HEK293T (cell line): ENCODE results near the gene KCTD20.

Experiments
- CTCF ChIA-PET: fragments of 350-600 bp; formaldehyde crosslinking; extraction: SDS; loops from one replicate; lab custom pipeline; 2021; ENCODE audit warnings: antibody characterized with exemption, inconsistent platforms; lab: Yijun Ruan, JAX
- POLR2A ChIA-PET: fragments of 350-600 bp; formaldehyde crosslinking; extraction: SDS; loops from one replicate; lab custom pipeline; 2020; ENCODE audit warnings: antibody characterized with exemption, inconsistent platforms; lab: Yijun Ruan, JAX
- DNase-seq: peaks from one replicate; pipeline ENCODE4 v3.0.0; 2012; ENCODE audit warnings: mixed read lengths; ENCODE audit errors: extremely low spot score
- ARNT ChIP-seq: fragments of 450-650 bp; IDR thresholded peaks from 2 replicates; pipeline ENCODE4 v1.6.1; 2017; ENCODE audit warnings: mild to moderate bottlenecking
- BHLHE40 ChIP-seq: fragments of 450-650 bp; IDR thresholded peaks from 2 replicates; pipeline ENCODE4 v1.6.1; 2016; ENCODE audit warnings: mild to moderate bottlenecking, moderate library complexity, borderline replicate concordance
- CTBP1 ChIP-seq: fragments of 450-650 bp; IDR thresholded peaks from 2 replicates; pipeline ENCODE4 v1.6.1; 2016; ENCODE audit warnings: borderline replicate concordance
- ELF4 ChIP-seq: fragments of 450-650 bp; IDR thresholded peaks from 2 replicates; pipeline ENCODE4 v1.6.1; 2017; ENCODE audit warnings: antibody characterized with exemption
- FOXA1 ChIP-seq: fragments of 450-650 bp; IDR thresholded peaks from 2 replicates; pipeline ENCODE4 v1.6.1; 2016; ENCODE audit warnings: mild to moderate bottlenecking
- FOXK2 ChIP-seq: fragments of 450-650 bp; IDR thresholded peaks from 2 replicates; pipeline ENCODE4 v1.6.1; 2016; ENCODE audit warnings: mild to moderate bottlenecking
- FOXM1 ChIP-seq: fragments of 450-650 bp; IDR thresholded peaks from 2 replicates; pipeline ENCODE4 v1.6.1; 2017; ENCODE audit warnings: mild to moderate bottlenecking, borderline replicate concordance
- HDGF ChIP-seq: fragments of 450-650 bp; IDR thresholded peaks from 2 replicates; pipeline ENCODE4 v1.6.1; 2017; ENCODE audit warnings: antibody characterized with exemption, borderline replicate concordance
- L3MBTL2 ChIP-seq: fragments of 450-650 bp; conservative IDR thresholded peaks from 2 replicates; pipeline ENCODE4 v1.6.1; 2016; ENCODE audit warnings: mild to moderate bottlenecking
- LEF1 ChIP-seq: fragments of 450-650 bp; IDR thresholded peaks from 2 replicates; pipeline ENCODE4 v1.6.1; 2017; ENCODE audit warnings: mild to moderate bottlenecking, borderline replicate concordance
- NFRKB ChIP-seq: fragments of 450-650 bp; IDR thresholded peaks from 2 replicates; pipeline ENCODE4 v1.6.1; 2016; ENCODE audit warnings: mild to moderate bottlenecking, moderate library complexity
- PKNOX1 ChIP-seq: fragments of 450-650 bp; IDR thresholded peaks from 2 replicates; pipeline ENCODE4 v1.6.1; 2016
- SP1 ChIP-seq: fragments of 450-650 bp; IDR thresholded peaks from 2 replicates; pipeline ENCODE4 v1.6.1; 2017
- SUZ12 ChIP-seq: fragments of 450-650 bp; IDR thresholded peaks from 2 replicates; pipeline ENCODE4 v1.6.1; 2016; ENCODE audit warnings: mild to moderate bottlenecking
- TARDBP ChIP-seq: fragments of 450-650 bp; IDR thresholded peaks from 2 replicates; pipeline ENCODE4 v1.6.1; 2016
- ZNF384 ChIP-seq: fragments of 450-650 bp; IDR thresholded peaks from 2 replicates; pipeline ENCODE4 v1.6.1; 2016

KCTD20 gene

GRCh38 chr6:36505744-36506534 is 63.1 kb downstream of the KCTD20 start:
- POLR2A ChIA-PET = no interaction called here

GRCh38 chr6:36506611-36507010 is 63.8 kb downstream of the KCTD20 start:
- no peak for TF ChIP-seq CTBP1
- no peak for TF ChIP-seq FOXK2
- no peak for TF ChIP-seq L3MBTL2
- no peak for TF ChIP-seq SP1
- TF ChIP-seq HDGF = no peak
- TF ChIP-seq FOXM1 = no peak
- TF ChIP-seq ARNT = no peak
- no peak for TF ChIP-seq ELF4
- TF ChIP-seq NFRKB = no peak
- DNase-seq = no peak
- ChIA-PET POLR2A (no interaction called here), CTCF (no interaction called here)

More at GRCh38 chr6:36505744-36506534, 63.1 kb downstream of the KCTD20 start:
- TF ChIP-seq LEF1 = no peak
- no peak for TF ChIP-seq SP1
- TF ChIP-seq HDGF = no peak
- TF ChIP-seq BHLHE40 = no peak
- TF ChIP-seq ELF4 = no peak
- no peak for TF ChIP-seq ZNF384
- TF ChIP-seq ARNT = no peak
- TF ChIP-seq SUZ12 = no peak
- TF ChIP-seq FOXA1 = no peak
- no peak for TF ChIP-seq PKNOX1
- no peak for TF ChIP-seq L3MBTL2
- DNase-seq = no peak
- CTCF ChIA-PET = no interaction called here

- DNase-seq = no peak
- POLR2A ChIA-PET = no interaction called here
- CTCF ChIA-PET = no interaction called here
- TF ChIP-seq SP1 (no peak), BHLHE40 (no peak), SUZ12 (no peak), TARDBP (no peak), FOXA1 (no peak), CTBP1 (no peak)
These were observed 65.7 kb downstream of the KCTD20 start for GRCh38 chr6:36508532-36508931.

GRCh38 chr6:36510365-36510764 is 67.6 kb downstream of the KCTD20 start:
- TF ChIP-seq L3MBTL2 (no peak), TARDBP (no peak), ARNT (no peak), CTBP1 (no peak), FOXK2 (no peak), FOXM1 (no peak), ELF4 (no peak), FOXA1 (no peak), ZNF384 (no peak), SUZ12 (no peak), PKNOX1 (no peak), BHLHE40 (no peak)
- DNase-seq = no peak
- ChIA-PET CTCF (no interaction called here), POLR2A (no interaction called here)

- POLR2A ChIA-PET = no interaction called here
- DNase-seq = no peak
These were observed 72.0 kb downstream of the KCTD20 start for GRCh38 chr6:36514554-36515456.

More at GRCh38 chr6:36514554-36515456, 72.0 kb downstream of the KCTD20 start:
- TF ChIP-seq TARDBP (no peak), ELF4 (no peak), ARNT (no peak), HDGF (no peak), CTBP1 (no peak), BHLHE40 (no peak), SP1 (no peak), LEF1 (no peak), NFRKB (no peak), FOXK2 (no peak), L3MBTL2 (no peak), PKNOX1 (no peak), FOXM1 (no peak), ZNF384 (no peak), SUZ12 (no peak), FOXA1 (no peak)
- CTCF ChIA-PET = interaction anchor here (0.6 kb wide), 1 partner anchor 213 kb away, joined by 3 read pairs; no protein-coding TSS in a partner anchor
